HG02678 (cell line): ENCODE measurements around the gene FKBP15.

Source experiments
- ATAC-seq: cut with Tn5 transposase; IDR thresholded peaks from one replicate; pipeline ENCODE4 v1.9.1; 2021; ENCODE audit warnings: mild to moderate bottlenecking, moderate library complexity; ENCODE audit not compliant: unreplicated experiment

Gene FKBP15

DNA sequence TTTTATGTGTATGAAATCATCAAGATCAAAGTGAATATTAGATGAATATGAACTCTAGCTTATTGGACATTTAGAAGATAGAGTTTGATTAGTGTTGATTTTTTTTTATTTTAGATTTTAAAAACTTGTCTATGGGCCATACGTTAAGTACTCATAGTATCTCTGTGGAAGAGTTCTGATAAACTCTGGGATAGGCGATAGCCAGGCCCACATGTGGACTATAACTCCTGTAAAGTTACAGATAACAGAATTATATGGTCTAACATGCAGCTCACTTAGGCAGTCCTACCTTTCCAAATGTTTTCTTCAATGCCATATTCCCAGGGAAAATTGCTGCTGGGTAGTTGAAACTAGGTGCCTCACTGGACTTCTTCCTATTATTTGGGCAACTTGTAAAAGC lies 10.6 kb upstream of the FKBP15 start:
- no peak for ATAC-seq

DNA sequence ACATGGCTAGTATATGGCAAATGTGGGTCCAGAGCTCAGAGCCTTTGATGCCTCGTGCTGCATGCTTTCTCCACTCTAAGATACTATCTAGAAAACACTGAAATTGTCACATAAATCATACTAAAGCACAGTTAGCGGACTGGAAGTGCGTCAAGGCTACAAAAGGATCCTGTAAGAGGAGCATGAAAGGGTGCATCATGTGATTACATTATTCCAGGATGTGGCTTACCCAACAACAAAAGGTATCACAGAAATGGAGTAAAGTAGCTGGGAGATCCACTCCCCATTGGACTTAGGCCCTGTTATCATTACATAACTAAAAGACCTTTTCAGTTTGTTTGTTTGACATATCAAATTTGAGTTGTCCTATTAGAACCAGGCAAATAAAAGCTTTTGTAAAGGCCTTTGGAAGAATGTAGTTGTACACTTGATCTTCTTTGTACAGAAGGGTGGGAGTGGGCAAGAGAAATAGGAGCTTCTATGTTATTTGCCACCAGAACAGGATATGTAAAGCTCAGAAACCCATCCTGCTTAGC lies 7.1 kb upstream of the FKBP15 start:
- no peak for ATAC-seq

DNA sequence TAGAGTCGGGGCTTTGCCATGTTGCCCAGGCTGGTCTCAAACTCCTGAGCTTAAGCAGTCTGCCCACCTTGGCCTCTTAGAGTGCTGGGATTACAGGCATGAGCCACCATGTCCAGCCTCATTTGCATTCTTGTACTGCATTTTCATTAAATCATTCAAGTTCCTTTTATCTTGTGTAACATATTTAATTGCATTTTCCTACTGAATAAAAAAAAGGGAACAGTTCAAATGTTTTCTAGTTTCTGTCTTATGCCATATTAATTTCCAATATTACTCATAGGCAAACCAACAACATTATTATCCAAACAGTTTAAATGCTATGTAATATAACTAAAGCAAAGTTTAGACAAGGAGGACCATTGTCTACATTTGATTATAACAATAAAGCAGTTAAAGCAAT lies 6.4 kb upstream of the FKBP15 start:
- ATAC-seq: no peak

DNA sequence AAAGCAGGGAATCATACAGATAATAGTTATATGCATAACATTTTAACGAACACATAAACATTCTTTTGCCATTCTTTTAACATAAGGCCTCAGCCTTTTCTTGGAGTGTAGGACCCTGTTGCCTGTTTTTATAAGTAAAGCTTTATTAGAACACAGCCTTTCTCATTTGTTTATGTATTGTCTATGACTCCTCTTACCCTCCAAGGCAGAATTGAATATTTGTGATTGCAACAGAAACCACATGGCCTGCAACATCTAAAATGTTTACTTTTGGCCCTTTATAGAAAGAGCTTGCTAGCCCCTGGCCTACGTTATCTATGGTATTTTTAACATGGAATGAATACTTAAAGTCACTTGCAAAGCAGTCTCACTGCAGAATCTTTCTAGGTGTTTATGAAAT lies 2.9 kb upstream of the FKBP15 start:
- no peak for ATAC-seq

DNA sequence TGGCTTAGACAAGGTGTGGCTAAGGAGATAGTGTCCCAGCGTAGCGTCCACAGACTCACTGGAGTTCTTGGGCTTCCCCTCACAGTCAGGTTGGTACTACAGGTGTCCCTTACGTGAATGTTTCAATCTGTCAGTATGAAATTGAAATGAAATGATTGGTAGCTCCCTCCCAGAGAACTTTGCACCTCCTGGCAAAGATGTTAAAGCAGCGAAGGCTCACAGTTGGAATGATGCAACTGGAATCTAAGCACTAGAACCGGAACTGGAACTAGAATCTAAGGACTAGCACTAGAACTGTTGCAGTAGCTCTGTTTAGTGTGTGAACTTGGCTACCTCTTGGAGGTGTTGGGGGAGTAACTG lies 1.4 kb upstream of the FKBP15 start:
- no peak for ATAC-seq

DNA sequence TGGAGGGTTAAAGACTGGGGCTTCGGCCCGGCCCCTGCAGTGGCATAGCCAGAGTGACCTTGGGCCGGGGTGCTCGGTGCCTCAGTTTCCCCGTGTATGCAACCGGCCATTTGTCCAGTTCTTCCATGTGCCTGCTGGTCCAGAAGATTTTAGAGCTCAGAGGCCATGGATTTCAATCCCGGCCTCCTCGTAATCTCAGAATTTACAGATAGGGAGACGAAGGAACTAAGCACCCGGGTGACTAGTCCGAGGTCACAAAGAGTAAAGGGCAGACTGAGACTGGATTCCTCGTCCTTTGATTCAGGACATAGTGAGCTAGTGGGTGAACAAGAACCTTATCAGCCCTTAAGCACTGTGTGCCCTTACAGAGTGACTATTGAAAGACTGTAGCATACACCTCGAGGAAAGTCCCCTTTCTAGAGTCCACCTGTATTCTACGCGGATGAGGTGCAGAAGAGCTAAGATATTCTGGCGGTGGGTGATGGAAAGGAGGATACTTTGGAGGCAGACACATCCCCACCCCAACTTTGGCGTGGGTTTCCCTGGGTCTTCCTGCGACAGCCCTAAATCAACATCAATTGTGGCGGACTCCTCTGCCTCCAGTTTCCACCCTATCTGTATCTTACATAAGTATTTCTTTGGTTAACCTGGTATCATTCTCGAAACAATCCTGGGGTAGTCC lies 864 bp upstream of the FKBP15 start:
- no peak for ATAC-seq

DNA sequence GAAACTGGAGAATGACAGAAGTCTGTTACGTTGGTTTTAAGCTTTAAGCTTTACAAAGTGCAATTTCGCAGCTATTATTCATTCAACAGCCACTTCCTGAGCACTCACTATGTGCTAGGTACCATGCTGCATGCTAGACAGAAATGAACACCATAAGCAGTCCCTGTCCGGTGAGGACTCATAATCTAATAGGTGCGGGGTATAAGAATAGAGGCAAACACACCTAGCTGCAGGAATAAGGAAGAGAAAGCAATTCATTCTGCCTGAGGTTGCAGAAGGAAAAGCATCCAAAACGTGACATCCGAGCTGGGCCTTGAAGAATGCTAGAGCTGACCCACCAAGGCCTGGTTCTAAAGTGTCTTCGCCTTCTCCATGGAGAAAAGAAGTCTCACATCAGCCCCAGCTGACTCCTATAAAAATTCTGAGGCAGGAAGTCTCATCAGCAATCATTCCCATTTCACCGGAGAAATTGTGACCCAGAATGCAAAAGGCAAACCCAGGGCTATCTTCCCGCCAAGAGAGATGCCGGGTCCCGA lies 542 bp downstream of the FKBP15 start:
- no peak for ATAC-seq

DNA sequence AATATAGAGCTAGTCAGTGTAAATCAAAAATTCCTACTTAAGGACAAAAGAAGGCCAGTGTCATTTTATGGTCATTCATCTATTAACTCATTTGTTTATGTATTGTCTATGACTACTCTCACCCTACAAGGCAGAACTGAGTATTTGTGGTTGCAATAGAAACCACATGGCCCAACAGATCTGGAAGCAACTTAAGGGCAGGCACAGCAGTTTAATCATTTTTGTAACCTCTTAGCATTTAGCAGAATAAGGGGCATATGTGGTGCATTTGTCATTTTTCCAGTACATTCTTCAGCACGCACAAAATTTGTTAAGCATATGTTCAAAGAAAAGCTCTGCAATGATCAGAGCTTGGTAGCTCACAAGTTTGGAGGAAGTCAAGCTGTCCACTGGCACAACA lies 1.1 kb downstream of the FKBP15 start:
- ATAC-seq: peak; percentile 47

DNA sequence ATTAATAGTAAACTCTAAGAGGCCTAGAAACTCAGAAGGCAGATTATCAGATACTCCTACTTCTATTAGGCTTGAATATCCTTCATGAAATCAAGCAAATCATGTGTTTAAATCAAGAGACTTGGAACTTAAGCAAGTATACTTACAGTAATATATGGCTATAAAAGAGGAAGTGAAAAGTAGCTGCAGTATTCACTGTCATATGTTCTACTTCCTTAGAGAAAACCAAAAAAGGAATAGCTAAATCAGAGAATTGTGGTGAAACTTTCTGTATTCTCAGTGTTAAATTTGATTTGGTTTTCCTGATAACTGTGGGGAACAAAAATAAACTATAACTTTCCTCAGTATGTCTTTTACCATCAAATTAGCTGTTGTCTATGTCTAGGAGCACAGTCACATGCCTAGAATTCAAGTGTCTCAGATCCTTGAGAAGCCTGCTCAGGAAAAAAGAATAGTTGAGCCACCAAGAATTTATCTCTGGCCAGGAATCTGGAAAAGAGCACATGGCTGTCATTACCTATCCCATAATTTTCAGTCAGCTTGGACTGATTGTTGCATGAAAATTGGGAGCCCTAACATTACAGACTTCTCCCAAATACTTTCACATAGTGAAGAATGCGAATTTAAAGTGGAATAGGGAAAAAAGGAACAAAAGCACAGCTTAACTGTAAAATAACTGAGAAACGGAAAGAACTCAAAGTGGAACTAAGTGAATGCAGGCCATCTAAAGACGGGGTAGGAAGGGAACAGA lies 1.7 kb downstream of the FKBP15 start:
- peak; percentile 43 for ATAC-seq

DNA sequence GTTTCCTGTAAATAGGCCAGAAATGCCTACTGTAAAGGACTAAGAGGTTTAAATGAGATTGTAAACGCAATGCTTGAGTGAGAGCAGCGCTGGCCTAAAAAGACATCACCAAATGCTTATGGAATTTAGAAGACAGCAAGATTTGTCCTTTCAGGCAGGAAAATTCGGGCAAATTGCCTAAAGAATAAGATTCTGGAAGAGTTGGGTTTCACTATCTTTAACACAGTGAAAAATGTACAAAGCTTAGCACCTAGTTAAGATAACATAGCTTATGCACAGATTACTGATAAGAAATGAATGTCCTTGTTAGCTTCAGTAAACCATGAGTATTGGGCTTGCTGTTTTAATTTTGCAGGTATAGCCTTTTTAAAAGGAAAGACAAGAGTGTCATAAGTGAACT lies 4.7 kb downstream of the FKBP15 start:
- ATAC-seq: no peak

DNA sequence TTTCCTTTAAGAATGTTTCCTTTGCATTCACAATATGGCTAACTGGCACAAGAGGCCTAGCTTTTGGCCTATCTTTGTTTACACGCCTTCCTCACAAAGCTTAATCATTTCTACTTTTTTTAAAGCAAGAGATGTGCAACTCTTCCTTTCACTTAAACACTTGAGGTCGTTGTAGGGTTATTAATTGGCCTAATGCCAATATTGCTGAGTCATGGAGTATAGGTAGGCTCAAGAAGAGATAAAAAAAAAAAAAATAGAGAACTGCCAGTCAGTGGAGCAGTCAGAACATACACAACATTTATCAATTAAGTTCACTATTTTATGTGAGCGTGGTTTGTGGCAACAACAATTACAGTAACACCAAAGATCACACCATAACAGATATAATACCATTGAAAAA lies 5.9 kb downstream of the FKBP15 start:
- no peak for ATAC-seq

DNA sequence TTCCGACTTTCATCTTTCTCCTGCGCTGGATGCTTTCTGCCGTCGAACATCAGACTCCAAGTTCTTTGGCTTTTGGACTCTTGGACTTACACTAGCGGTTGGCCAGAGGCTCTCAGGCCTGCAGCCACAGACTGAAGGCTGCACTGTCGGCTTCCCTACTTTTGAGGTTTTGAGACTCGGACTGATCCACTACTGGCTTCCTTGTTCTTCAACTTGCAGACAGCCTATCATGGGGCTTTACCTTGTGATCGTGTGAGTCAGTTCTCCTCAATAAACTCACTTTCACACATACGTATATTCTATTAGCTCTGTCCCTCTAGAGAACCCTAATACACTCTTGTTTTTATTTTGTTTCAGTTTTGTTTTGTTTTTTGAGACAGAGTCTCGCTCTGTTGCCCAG lies 10.3 kb downstream of the FKBP15 start:
- no peak for ATAC-seq

DNA sequence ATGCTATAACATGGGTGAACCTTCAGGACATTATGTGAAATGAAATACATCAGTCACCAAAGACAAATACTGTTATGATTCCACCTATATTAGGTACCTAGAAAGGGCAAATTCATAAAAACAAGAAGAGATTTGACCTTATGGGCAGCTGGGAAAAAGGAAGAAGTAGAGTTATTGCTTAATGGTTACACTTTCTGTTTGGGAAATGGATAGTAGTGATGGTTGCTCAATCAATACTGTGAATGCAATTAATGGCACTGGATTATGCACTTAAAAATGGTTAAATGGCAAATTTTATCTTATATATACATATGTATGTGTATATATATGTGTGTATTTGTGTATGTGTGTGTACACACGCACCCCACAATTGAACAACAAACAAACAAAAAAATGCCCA lies 15.2 kb downstream of the FKBP15 start:
- no peak for ATAC-seq

DNA sequence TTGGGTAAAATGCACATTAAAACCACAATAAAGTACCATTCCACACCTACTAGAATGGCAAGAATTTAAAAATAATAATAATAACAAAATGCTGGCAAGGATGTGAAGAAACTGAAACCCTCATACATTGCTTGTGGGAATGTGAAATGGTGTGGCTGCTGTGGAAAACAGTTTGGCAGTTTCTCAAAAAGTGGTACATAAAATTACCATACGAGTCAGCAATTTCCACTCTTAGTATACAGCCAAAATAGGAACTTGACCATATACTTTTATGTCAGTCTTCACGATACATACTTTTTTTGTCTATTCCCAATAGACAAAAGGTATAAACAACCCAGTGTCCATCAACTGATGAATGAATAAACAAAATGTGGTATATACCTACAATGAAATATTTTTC lies 15.6 kb downstream of the FKBP15 start:
- no peak for ATAC-seq

DNA sequence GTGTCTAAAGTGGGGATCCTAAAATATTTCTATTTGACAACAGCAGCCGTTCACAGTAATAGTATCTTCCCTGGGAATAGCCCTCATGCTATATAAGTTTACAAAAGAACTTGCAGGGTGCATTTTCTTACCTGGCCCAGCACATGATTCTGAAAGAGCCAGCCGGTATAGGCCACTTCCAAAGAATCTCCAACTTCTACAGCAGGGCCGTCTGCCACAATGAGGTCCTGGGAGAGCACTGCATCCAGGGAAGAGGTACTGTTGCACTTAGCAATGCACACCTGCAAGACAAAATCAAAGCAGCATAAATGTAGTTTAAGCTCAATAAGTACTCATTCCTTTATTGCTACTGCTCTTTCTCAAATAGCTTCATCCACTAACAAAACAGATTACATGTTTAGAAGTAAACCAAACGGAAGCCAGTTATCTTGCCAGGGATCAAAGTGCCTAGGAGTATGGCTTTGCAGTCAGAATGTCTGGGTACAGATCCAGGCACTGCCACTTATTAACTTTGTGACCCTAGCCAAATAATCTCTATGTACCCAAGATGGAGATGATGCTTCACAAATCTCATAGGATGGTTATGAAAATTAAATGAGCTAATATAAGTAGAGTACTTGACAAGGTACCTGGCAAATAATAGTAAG lies 21.3 kb downstream of the FKBP15 start:
- ATAC-seq: no peak

DNA sequence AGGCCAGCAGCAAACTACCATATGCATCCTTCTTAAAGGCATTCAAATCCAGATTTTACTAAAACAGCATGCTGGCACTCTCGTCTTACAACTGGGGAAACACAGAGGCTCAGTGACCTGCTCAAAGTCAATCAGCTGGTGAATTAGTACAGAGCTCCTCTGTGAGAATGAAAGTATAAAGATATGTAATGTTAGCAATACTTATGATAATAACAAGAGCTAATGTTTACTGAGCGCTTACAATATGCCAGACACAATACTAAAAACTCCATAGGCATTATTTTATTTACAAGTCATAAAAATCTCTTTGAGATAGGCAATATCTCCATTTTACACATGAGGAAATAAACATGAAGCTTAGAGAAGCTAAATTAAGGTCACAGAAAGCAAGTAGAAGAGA lies 28.6 kb downstream of the FKBP15 start:
- ATAC-seq: no peak

DNA sequence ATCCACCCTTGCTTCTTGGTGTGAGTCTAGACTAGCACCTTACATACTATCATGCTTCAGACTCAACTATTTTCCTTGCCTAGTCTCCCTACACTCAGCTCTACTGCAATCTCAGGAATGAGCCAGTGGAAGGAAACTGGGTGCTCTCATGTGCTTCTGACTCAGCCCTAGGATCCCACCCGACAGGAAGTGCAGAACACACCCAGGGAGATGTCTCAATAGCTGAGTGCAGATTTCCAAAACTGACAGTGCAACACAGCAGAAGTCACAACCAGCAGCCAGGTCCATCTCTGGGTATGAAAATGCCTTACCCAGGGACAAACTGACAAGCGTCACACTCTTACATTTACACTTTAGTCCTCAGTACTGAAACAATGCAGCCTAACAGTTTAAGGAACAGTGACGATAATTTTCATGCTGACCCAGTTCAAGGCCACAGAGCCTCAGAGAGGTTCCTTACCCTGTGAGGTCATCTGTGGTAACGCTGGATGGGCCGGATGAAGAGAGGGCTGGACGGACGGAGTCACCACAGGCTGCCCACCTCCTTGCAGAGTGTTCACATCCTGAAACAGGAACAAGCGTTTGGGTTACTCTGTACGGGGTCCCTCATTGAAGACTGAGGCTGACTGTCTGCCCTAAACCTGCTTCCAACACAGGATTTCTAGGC lies 33.0 kb downstream of the FKBP15 start:
- ATAC-seq: no peak

DNA sequence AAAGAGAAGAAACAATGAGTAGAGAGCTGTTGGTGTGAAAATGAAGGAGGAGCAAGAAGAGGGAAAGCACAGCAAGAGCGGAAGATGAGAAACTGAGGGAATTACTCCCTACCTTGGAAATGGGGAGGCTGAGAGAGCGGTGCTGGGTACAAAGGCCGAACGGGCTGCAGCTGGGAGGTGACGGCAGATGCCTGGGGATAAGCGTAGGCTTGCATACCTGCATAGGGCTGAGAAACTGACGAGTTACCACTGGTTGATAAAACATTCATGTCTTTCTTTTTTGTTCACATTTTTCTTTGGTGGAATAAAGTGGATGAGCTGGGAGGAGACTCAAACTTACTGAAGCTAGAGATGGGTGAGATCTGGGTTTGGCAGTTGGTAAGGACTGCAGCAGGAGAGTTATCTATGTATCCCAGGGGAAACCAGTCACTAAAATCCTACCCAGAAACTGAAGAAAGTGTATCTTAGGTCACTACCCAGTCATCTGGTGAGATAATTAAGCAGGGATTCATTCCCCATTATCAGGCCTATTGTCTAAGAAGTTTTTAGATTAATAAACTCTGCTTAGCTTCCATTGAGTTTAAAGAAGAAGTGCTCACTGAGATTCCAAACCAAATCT lies 34.8 kb downstream of the FKBP15 start:
- ATAC-seq: no peak

DNA sequence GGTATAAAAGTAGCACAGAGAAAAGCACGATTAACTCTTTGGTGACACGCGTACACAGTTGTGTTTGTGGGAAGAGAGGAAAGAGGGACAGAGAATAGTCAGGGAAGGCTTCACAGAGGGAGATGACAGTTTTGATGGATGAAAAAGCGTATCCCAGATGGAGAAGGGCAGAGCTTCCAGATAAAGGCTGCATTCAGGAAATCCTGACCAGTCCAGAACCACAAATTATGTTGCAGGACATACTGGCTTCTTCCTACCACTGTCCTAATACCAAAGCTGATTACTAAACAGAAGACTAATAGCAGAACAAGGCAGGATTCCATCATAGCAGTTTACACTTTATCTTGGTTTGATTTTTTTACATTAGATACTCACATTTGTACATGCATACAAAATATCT lies 35.8 kb downstream of the FKBP15 start:
- ATAC-seq: no peak

DNA sequence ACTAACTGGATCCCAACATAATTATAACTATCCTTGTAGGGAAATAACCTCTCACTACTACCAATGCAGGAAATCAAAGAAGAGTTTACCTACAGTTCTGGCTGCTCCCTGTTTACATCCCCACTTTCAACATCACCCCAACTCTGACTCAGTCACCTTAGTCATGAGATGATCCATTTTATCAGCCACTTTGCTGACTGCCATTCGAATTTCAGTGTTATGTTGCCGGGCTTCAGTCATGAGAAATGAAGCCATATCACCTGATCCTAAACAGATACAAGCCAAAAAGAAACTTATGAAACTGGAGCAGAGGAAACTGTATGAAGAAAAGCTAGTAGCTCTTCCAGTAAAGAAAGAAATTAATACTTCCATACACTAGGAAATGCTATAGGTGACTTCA lies 36.5 kb downstream of the FKBP15 start:
- ATAC-seq: no peak

DNA sequence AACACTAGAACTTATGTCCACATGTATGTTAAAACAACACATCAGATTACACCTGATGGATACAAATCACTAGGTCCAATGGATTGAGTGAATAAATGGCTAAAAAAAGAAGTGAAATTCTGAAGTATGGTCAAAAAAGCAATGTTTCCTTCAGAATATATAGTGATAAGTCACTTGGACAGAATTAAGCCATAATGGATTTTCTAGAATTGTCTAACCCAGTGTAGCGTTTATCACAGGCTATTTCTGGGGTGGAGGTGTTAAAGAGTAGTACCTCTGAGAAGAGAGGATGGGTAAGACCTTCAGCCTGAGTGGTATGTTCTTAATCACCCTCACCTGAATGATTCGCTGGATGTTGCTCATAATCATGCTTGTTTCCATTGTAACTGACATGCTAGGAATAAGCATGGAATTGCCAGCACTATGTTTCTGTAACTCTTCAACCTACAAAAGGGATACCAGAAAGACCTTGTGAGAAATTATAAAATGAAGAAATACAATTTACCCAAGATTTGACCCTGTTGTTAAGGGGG lies 37.1 kb downstream of the FKBP15 start:
- ATAC-seq: no peak
